ENCODE data around the gene PDLIM4.
A peak's percentile ranks its signal among the peaks of the same experiment; 100 is the strongest.

PDLIM4 gene

DNA sequence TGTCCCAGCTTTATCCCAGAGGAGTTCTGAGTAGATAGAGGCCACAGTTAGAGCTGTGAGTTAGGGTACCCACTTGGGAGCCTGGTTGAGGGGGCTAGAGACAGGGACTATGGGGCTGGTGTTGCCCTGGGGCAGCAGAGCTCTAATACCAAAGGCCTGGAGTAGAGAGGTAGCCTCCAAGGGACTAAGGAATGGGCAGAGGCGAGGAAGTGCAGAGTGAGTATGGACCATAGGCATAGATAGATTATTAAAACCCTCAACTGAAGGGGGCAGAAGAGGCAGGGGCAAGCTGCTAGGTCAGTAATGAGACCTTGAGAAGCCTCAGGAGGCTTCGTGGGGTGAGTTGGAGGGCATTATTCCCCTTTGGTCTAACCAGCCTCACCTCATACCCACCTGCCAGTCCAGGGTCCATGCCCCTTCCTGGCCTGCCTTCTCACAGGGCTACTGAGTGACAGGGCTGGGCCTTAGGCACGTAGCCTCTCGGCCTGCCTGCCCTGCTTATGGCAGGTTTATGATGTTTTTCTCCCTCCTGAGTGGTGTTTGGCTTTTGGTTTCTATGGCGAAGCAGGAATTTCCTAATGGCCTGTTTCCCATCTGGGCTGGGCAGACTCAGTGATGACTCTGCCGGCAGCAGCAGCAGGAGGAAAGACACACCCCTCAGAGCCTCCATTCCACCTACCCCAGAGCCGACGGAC is 8.0 kb downstream of the PDLIM4 start:
- no peak for FAIRE-seq

DNA sequence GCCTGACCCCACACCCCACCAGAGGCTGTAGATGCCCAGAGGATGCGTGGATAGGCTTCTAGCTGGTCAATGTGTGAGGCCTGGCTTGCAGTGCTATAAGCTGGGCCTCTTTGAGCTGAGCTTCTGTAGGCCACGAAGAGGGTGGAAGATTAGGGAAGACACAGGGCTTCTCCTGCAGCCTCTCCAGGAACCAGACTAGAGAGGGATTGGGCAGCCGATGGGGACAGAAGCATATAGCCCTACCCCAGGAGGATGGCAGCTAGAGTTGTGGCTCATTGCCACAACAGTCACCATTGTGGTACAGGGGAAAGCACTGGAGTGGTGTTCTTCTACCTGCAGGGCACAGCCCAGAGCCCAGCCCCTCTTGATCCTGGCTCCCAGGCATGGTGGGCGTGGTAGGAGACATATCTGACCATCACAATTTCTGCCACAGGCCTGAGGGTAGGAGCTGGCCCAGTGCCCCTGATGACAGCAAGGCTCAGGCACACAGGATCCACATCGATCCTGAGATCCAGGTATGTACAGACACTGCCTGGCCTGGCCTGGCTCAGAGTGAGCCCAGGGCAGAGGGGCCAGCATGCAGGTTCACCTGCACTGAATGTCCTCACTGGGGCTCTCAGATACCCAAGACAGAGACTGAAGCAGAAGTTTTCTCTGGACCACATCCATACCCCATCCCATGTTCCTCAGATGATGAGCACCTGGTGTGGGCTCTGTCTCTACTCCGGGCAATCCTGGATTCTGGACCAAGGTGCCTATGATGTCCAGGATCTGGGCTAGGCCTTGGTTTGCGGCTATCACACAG is 8.7 kb downstream of the PDLIM4 start:
- FAIRE-seq (no peak), DNase-seq (ENCODE audit: extremely low spot score, insufficient read length, low read depth) (no peak)

More for the DNA sequence above, 8.0 kb downstream of the PDLIM4 start:
- DNase-seq (ENCODE audit: extremely low spot score, insufficient read length, low read depth): no peak

DNA sequence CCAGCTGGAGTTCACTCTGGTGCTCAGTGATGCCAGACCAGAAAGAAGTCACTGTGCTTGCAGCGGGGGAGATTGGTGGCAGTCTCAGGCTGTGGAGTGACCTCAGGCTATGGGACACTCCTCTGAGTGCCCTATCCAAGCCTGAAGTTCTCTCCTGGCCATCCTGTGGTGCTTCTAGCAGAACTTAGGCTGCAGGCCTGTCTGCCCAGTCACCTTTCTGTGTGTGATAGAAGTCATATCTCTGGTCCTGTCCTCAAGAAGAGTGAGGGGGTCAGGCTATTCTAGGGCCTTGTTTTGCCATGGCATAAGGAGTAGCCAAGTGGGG is 9.3 kb downstream of the PDLIM4 start:
- FAIRE-seq (no peak), DNase-seq (ENCODE audit: extremely low spot score, insufficient read length, low read depth) (no peak)

DNA sequence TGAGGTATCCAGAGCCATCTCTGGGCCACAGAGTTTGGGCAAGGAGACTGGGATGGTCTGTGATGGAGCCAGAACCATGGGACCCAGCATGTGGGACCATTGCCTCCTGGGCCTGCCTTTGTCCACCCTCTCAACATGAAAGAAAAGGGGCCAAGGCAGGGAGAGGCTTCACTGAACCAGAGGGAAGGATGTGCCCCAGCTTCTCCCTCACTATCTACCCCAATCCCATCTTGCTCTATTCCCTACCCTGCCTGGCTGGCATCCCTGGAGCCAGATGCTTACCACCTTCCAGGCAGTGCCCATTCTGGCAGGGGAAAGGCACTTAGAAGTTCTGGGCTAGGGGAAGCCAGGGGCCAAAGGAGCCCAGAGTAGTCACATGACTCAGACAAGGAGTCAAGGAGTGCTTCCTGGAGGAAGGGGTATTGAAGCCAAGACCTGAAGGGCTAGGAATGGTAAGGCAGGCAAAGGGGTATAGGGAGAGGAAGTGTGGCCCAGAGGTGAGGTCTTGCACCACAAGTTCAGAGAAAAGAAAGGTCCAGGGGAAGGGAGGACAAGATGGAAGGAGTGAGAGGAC is 9.8 kb downstream of the PDLIM4 start:
- FAIRE-seq (no peak), DNase-seq (ENCODE audit: extremely low spot score, insufficient read length, low read depth) (no peak)

DNA sequence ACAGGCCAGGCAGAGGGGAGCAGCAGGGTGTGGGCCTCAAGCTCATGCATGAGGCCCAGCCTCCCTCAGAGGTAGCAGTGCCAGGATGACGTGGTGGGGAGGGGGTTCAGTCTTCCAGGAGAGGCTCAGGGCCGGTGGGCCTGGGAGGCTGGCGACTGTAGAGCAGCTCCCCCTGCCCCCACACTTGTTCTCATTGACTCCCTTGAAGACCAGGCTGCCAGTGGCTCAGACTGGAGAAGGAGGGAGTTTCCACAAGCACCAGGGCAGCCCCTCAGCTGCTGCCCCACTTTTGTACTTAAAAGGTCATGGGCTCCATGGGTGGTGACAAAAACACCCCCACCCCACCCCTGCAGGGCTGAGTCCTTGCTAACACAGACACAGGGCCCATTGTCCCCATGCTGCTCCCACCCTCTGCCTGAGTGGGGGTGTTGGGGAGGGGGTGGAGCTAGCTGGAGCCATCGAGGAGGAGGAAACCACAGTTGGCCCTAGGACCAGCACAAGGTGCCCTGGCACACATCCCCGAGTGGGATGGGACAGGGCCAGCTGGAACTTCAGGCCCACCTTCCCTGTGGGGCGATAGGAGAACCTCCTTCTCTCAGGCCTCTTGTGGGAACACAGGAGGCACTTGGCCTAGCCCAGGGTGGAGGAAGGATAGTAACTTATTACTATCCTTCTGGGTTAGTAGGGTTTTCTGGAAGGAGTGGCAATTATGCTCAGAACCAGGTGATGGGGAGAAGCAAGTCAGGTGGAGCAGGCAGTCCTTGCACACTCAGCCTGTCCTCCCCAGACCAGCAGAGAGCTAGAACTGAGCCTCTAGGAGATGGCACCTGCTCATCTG is 10.7 kb downstream of the PDLIM4 start:
- no peak for FAIRE-seq
- no peak for DNase-seq (ENCODE audit: extremely low spot score, insufficient read length, low read depth)

DNA sequence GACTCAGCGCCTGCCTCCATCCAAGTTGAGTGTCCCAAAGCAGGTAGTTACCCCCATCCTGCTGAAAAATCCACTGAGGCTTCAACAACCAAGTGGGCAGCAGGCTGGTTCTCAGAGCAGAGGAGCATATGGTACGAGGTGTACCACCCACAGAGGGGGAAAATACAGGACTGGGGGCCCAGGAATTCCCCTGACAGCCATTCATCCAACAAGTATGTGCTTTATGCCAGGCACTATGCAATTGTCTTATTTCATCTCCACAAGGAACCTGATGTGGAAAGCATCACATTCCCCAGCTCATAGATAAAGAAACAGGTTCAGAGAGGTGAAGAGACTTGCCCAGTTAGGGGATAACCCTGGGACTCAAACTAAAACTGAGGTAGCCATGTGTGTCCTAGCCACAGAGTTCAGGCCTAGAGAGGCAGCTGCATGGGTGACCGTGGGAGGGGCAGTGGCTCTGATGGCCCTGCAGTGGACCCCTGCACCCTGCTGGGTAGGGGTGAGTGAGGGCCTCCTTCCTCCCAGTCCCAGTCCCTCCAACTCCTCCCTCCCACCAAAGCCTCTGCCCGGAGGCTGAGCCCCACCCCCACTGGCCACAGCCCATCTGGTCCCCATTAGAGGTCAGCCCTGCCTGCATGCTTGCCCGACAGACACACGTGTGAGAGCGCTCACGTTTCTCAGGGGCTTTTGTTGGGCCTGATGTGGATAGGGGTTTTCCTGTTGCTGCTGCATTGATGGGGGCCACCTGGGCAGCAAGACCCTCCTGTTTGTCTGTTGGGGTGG is 11.5 kb downstream of the PDLIM4 start:
- peak; percentile 66 for FAIRE-seq
- DNase-seq (ENCODE audit: extremely low spot score, insufficient read length, low read depth): no peak

DNA sequence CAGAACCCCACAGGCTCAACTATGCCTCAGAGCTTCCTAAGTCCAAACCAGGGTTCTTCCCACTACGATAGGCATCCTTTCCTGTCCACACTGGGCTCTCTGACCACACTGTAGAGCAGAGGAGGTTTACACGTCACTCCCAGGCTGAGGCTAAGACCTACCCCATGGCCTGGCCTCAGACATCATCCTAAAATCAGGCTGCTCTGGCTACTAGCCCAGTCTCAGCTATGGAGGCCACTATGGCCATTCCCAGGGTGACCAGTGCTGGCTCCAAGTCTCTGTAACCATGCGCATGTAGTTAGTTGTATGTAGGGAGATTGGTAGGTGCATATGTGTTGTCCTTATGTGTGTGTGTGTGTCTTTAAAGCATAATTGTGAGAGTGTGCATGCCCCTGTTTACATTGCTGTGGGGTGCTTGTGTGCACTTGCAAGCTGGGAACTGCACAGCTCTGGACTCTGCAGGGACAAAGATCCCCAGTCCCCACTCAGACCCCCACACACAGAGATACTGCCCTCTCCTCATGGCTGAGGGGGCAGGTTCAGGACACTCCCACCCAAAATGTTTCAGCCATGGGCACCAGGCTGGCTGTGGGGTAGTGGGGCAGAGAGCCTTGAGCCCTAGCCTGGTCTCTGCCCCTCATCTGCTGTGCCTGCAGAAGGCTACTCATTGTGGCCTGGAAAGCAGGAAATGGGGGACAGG is 12.3 kb downstream of the PDLIM4 start:
- DNase-seq (ENCODE audit: extremely low spot score, insufficient read length, low read depth) (no peak), FAIRE-seq (no peak)

DNA sequence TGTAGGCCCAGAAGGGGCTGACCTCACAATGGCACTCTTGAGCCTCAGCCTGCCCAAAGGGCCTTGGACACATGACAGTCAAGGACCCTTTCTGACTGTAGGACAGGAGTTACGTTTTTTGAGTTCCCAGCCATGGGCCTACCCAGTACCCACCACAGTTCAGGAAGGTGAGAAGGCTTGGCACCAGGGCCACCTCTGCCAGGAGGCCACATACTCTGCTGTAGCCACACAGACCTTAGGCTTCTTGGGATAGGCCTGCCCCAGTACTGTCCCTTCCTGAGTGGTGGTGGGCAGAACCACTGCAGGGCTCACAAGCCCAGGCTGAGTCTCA is 12.8 kb downstream of the PDLIM4 start:
- FAIRE-seq (no peak), DNase-seq (ENCODE audit: extremely low spot score, insufficient read length, low read depth) (no peak)

DNA sequence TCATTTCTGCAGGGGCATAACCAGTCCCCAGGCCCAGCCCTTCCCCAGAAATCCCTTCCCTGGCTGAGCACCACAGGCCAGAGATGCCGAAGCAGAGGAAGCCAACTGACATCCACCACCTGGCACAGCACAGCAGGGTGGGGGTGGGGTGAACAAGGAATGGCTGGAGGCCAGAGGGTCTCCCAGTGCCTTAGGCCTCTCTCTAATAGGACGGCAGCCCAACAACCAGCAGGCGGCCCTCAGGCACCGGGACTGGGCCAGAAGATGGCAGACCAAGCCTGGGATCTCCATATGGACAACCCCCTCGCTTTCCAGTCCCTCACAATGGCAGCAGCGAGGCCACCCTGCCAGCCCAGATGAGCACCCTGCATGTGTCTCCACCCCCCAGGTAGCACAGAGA is 13.2 kb downstream of the PDLIM4 start:
- DNase-seq (ENCODE audit: extremely low spot score, insufficient read length, low read depth) (no peak), FAIRE-seq (no peak)

DNA sequence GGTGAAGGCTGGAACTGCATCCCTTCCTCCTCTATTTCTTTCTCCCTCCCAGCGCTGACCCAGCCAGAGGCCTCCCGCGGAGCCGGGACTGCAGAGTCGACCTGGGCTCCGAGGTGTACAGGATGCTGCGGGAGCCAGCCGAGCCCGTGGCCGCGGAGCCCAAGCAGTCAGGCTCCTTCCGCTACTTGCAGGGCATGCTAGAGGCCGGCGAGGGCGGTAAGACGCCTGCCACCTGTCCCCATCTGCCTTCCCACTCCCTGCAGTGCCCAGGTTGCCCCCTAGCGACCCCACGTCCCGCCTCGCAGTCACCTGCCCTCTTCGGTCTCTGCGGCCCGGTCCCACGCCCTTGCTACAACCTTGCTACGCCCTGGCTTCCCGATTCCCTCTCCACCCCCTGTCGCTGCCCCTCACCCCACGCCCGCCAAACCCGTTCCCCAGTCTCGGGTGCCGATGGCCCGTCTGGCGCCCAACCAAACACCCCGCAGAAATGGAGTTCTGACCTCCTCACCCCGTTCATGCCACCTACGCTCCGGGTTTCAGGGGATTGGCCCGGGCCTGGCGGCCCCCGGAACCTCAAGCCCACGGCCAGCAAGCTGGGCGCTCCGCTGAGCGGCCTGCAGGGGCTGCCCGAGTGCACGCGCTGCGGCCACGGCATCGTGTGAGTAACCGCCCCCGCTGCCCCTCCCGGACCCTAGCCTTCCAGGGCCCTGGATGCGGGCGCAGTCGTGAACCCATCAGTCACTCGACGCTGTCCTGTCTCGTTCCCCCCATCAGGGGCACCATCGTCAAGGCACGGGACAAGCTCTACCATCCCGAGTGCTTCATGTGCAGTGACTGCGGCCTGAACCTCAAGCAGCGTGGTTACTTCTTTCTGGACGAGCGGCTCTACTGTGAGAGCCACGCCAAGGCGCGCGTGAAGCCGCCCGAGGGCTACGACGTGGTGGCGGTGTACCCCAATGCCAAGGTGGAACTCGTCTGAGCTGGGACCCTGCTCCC is 14.1 kb downstream of the PDLIM4 start:
- DNase-seq (ENCODE audit: extremely low spot score, insufficient read length, low read depth) (no peak), FAIRE-seq (no peak)

DNA sequence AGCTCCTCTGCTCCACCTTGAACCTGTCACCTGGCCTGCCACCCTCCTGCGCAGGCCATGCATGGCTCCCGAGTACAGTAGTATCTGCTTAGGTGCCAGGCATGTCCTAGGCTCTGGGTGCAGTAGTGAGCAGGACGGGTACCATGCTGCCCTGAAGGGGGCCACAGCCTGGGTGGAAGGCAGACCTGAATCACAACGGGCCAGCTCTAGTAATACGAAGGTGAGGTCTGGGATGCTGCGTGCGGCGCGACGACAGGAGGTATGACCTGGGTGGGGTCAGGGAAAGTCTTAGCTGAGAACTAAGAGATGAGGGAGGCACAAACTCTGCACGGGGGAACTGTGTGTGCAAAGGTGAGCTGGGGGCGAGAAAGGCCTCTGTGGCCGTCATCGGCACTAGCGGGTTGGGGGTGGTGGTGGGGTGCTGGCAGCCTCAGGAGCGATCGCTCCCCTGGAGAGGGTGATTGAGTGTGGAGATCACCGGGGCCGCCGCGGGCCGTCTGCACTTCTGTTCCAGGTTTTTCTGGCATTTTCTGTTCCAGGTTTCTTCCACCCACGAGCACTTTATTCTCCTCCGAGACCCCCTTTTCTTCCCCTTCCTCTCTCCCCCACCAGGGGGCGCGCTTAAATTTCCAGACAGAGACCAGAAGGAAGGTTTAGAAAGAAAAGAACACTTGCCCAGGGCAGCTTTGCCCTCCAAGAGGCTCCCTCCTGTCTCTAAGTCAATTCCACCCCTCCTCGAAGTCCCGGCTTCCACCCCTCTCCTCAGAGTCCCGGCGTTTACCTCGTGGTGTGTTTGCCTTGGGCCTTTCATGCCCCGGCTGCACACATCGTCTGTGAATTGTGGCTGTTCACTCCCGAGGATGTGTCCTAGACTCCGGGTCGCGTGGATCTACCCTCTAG is 15.1 kb downstream of the PDLIM4 start:
- FAIRE-seq: no peak
- no peak for DNase-seq (ENCODE audit: extremely low spot score, insufficient read length, low read depth)

DNA sequence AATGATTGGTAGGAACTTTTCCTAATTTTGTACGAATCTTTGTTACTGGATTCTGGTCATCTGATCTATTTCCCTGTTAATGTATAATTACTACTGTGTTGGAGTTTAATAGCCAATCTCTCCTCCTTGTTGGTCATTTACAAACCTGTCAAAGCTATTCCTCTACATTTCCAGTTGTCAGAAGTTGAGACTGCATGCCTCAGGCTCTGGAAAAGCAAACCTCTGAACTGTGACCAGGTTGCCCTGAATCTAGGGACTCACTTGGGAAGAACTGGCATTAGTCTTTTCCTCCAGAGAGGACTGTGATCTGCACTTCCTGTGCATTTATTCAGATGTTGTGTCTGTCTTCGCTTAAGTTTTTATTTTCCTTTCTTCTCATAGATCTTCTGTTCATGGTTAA is 16.1 kb downstream of the PDLIM4 start:
- FAIRE-seq (no peak), DNase-seq (ENCODE audit: extremely low spot score, insufficient read length, low read depth) (no peak)

DNA sequence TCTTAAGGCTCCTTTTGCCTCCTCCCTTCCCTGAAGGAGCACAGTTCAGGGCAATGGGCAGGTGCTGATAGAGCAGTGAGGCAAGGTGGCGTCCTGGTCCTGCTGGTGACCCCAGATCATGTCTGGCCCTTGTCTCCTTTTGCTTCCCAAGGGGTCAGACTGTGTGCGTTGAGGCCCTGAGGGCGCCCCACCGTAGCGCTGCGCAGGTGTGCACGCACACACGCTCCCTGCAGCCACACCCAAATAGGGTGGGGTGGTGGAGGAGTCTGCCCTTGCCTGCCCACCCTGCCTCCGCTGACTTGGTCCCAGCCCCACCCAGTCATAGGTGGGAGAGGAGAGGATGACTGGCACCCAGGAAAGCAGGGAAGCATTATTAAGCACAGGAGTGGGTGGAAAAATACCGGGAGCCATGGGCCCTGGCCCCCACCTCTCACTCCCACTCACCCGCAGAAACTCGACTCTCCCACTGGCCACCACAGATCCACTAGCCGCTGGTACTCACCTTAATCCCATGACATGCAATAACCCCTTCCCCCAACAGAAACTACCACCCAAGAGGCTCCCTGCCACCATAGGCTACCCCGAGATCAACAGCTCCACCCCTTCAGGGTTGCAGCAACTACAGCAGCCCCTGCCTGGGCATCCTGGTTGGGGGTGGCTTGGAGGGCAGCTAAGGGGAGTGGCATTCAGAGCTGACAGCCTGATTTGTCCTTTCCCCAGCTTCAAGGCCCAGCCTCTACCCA is 16.7 kb downstream of the PDLIM4 start:
- FAIRE-seq (no peak), DNase-seq (ENCODE audit: extremely low spot score, insufficient read length, low read depth) (no peak)

DNA sequence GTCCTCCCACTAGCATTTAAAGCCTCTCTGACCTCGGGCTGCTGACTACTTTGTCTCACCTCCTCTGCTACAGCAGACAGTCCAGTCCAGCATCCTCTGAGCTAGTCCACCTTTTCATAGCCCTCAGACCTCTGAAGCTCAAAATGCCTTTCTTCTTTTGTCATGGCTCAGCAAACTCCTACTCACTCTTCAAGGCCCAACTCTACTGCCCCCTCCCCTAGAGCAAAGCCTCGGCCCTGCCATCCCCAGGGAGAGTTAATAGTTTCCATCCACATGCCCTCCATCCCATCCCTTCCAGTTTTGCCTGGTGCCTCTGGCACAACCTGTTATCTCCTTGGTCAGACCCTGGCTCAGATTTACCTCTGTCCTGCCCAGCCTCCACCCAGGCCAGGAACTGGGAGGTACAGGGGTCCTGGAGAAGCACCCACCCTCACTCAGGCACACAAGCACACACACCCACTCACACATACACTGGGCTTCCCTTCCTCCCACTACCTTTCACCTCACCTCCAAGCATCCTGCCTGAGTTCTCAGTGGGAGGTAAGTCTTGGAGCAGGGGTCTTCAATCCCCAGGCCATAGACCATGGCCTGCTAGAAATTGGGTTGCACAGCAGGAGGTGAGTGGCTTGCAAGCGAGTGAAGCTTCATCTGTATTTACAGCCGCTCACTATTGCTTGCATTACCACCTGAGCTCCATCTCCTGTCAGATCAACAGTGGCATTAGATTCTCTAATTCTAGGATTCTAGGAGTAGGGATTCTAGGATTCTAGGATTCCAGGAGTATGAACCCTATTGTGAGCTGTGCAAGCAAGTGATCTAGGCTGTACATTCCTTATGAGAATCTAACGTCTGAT is 18.1 kb downstream of the PDLIM4 start:
- DNase-seq (ENCODE audit: extremely low spot score, insufficient read length, low read depth) (no peak), FAIRE-seq (no peak)

DNA sequence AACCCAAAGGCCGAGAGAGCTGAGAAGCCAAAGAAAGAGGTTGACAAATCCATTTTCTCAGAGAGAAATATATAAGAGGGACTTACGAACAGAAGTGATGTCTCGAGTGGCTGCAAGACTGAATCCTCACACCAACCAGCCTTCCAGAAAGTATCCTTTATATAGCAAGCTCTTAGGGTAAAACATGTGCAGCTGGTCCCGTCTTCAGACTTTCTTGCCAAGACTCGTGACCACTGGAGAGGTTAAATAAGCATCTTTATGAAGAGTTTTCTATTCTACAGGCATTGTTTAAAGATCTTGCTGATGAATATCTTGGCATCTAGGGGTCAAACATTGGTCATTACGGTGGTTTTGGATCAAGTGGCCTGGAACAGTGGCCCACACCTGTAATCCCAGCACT is 19.8 kb downstream of the PDLIM4 start:
- FAIRE-seq: no peak
- no peak for DNase-seq (ENCODE audit: extremely low spot score, insufficient read length, low read depth)

All from GM18507 (cell line).